ENCODE data around the gene C1QTNF3. TPM values are rescaled to one million over a fixed set of nuclear protein-coding genes. Genes with fewer than 3 reads are reported as not detected.
A peak's percentile ranks its signal among the peaks of the same experiment; 100 is the strongest.

The C1QTNF3 gene
- total and polyA plus RNA-seq, 2 donors (not counting 1 experiment from before 2014, with no cell fraction given) = 6.6 to 11.9 TPM

- peaks cover 22% of the 10 kb centered on the region for H3K4me1 Mint-ChIP-seq
- Histone ChIP-seq H3K79me2 (ENCODE audit: control insufficient read depth, insufficient read depth, low read length) (peaks cover 6% of the 10 kb centered on the region), H3K36me3 (replicated peaks in 1 of 2; ENCODE audit: control extremely low read depth in 1 of 2, control insufficient read depth in 1 of 2, extremely low read depth in 1 of 2, insufficient read depth in 2 of 2, low read length in 1 of 2) (peaks cover 6 to 7% of the 10 kb centered on the region in 2 experiments), H3K27ac (ENCODE audit: low read length in 2 of 2) (peak within 1 kb of the TSS; percentile 72 to 77), H3K4me1 (ENCODE audit: control insufficient read depth in 2 of 2, insufficient read depth in 2 of 2, low read length in 2 of 2) (peaks cover 9 to 15% of the 10 kb centered on the region in 2 donors), H3K9me3 (ENCODE audit: control extremely low read depth in 1 of 3, control insufficient read depth in 2 of 3, insufficient read depth in 1 of 3, low read length in 2 of 3) (no peaks in the 10 kb centered on the region), H3K9ac (ENCODE audit: low read length) (peak within 1 kb of the TSS; percentile 82), H3K27me3 (replicated peaks in 1 of 4; ENCODE audit: control extremely low read depth in 1 of 4, control insufficient read depth in 3 of 4, insufficient read depth in 4 of 4, low read length in 3 of 4) (no peaks in the 10 kb centered on the region), H4K20me1 (ENCODE audit: control insufficient read depth, insufficient read depth, low read length, poor library complexity, severe bottlenecking) (no peaks in the 10 kb centered on the region), H3K4me2 (replicated peaks; ENCODE audit: low read depth, low read length, poor library complexity, severe bottlenecking) (peak within 1 kb of the TSS; percentile 74), H3K4me3 (ENCODE audit: control extremely low read depth in 1 of 5, extremely low read depth in 1 of 5, insufficient read depth in 1 of 5, low read depth in 2 of 5, low read length in 4 of 5) (peak within 1 kb of the TSS; percentile 76 to 98 (median 92)), H2AFZ (ENCODE audit: insufficient read depth, low read depth, low read length, poor library complexity, severe bottlenecking) (peak within 1 kb of the TSS; percentile 91)
- no peaks in the 10 kb centered on the region for H3K27me3 Mint-ChIP-seq
- POLR2A ChIA-PET = interaction anchor here (0.6 to 2.0 kb wide), 5 partner anchors 38 to 922 kb away, joined by 3 to 5 read pairs (median 3); partner anchors contain the start of genes BRIX1, DNAJC21, RAD1 and TTC23L
- ATAC-seq (ENCODE audit: low read depth) (peak; percentile 90), DNase-seq (peak; percentile 87)
- intact Hi-C loops (cut with micrococcal nuclease) = loop anchor here (2.0 to 5.0 kb wide), 3 partner anchors 567 to 1566 kb away; partner anchors contain the start of genes BRIX1, RAD1, TARS1 and ZFR
- H3K9me3 Mint-ChIP-seq (ENCODE audit: insufficient read depth) = no peaks in the 10 kb centered on the region
- H3K27ac Mint-ChIP-seq = peak within 1 kb of the TSS; percentile 92
- CTCF ChIA-PET = interaction anchor here (1.0 to 1.3 kb wide), 3 partner anchors 9 to 10 kb away, joined by 3 to 5 read pairs (median 3); no protein-coding TSS in a partner anchor
- H3K4me3 Mint-ChIP-seq = peak within 1 kb of the TSS; percentile 95
- WGBS (ENCODE audit: insufficient coverage) = under 1% methylated on average over 71 of the region's 76 CpGs
- TF ChIP-seq CTCF (IDR thresholded peaks at IDR 0.05) = no peak
- no peak for TF ChIP-seq EZH2 (IDR thresholded peaks at IDR 0.05; ENCODE audit: borderline replicate concordance, insufficient read depth, low read depth, low read length, poor library complexity, severe bottlenecking)
Observed at GRCh38 chr5:34007621-34008600, 35.1 kb downstream of the C1QTNF3 start, which contains the start of gene AMACR. Gene AMACR (minus strand): TSS chr5:34008050. CDS start chr5:34008019, 31 bp downstream.
